Testis (tissue), 3 donors: ENCODE results near the gene IGSF21. TPM values are rescaled to one million over a fixed set of nuclear protein-coding genes. Genes with fewer than 3 reads are reported as not detected.

Experiments
- DNase-seq: peaks from one replicate; pipeline ENCODE4 v3.0.0-alpha.2; 2019
- H3K27ac ChIP-seq, 2 donors: fragments of 200-600 bp; sonication (generic); one replicate each; pipeline ENCODE4 v1.5.1; 2019
- H3K27me3 ChIP-seq: fragments of 200-600 bp; sonication (generic); one replicate; pipeline ENCODE4 v1.5.1; 2019
- H3K36me3 ChIP-seq: fragments of 200-600 bp; sonication (generic); one replicate; pipeline ENCODE4 v1.5.1; 2017; ENCODE audit warnings: low read depth; ENCODE audit errors: missing control alignments
- H3K4me1 ChIP-seq: fragments of 200-600 bp; sonication (generic); one replicate; pipeline ENCODE4 v1.5.1; 2019
- H3K4me3 ChIP-seq, 2 donors: fragments of 200-600 bp; sonication (generic); one replicate each; pipeline ENCODE4 v1.5.1; 2017 to 2019
- H3K9me3 ChIP-seq: fragments of 200-600 bp; sonication (generic); one replicate; pipeline ENCODE4 v1.5.1; 2017
- CTCF ChIP-seq, 3 experiments: fragments of 450-650 bp in 2 of 3; fragments of 200-600 bp in 1 of 3; sonication (generic) in 1 of 3; IDR thresholded peaks; one replicate each; pipeline ENCODE4 v1.5.1; 2016 to 2019; ENCODE audit warnings: antibody characterized with exemption in 3 of 3, mild to moderate bottlenecking in 2 of 3, moderate library complexity in 1 of 3
- POLR2A ChIP-seq: fragments of 450-650 bp; IDR thresholded peaks from one replicate; pipeline ENCODE4 v1.6.1; 2017; ENCODE audit warnings: antibody characterized with exemption, mild to moderate bottlenecking, moderate library complexity
- WGBS, 2 donors: methylation state at CpG; one replicate each; pipeline ENCODE4 v1.1.5; 2018; 5-methylcytosine and 5-hydroxymethylcytosine counted together
- intact Hi-C: fragments of 100-400 bp; cut with DNase I; formaldehyde crosslinking; loops from one replicate; pipeline ENCODE4 v1.15.1; 2023; ENCODE audit warnings: low total_unique reads
- polyA plus RNA-seq: library from polyadenylated mRNA; stranded (reverse); fragments of 350-450 nt; fragmentation: Illumina TruSeq; extraction: RNeasy Lipid Tissue Mini Kit (QIAGEN cat#74804); gene quantifications from one replicate; pipeline ENCODE4 v1.2.3, GENCODE V29; 2014; ENCODE audit warnings: low read depth, low replicate concordance; ENCODE audit not compliant: insufficient read depth
- total RNA-seq, 2 donors: library from RNA; depleted of rRNA; stranded (reverse); fragments of >200 nt; gene quantifications; one replicate each; pipeline ENCODE4 v1.2.3, GENCODE V29; 2016

Gene IGSF21
- total and polyA plus RNA-seq, 3 donors from 2014 or later: 1.7 to 4.2 (median 2.9) TPM

GRCh38 chr1:18100491-18101063 is 7.0 kb upstream of the IGSF21 start:
- Histone ChIP-seq H3K36me3 (no peaks in the 10 kb centered on the region), H3K9me3 (no peaks in the 10 kb centered on the region), H3K27ac (no peak overlapping the region), H3K4me1 (no peaks in the 10 kb centered on the region), H3K27me3 (no peaks in the 10 kb centered on the region), H3K4me3 (no peak overlapping the region)
- WGBS, 2 donors: 5% methylated on average over 10 of the region's 10 CpGs
- peak; percentile 83 for DNase-seq
- TF ChIP-seq POLR2A: no peak
- peak; percentile 60 to 83 (median 82) for TF ChIP-seq CTCF (IDR thresholded peaks at IDR 0.05)
- intact Hi-C loops: no loop called here

DNA sequence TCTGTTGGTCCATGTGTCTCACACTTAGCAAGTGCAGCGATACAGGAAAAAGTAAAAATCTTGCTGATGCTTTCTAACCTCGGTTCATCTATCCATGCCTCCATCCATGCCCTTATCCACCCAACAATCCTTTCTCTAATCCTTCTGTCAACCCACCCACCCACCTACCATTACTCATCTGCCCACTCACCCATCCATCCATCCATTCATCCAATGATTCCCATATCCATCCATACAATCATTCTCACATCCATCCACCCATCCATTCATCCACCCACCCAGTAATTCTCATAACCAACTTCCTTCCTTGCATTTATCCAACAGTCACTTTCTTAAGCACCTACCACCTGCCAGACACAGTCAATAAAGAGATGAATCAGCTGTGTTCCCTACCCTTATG is 6.1 kb upstream of the IGSF21 start:
- H3K27me3 ChIP-seq: no peaks in the 10 kb centered on the region
- no peaks in the 10 kb centered on the region for H3K9me3 ChIP-seq
- H3K4me1 ChIP-seq: no peaks in the 10 kb centered on the region
- 91% methylated on average over 2 of the region's 2 CpGs for WGBS, 2 donors
- H3K4me3 ChIP-seq: no peak overlapping the region
- H3K27ac ChIP-seq: no peak overlapping the region
- no peak for TF ChIP-seq POLR2A
- DNase-seq: no peak
- H3K36me3 ChIP-seq: no peaks in the 10 kb centered on the region
- intact Hi-C loops: no loop called here

- Histone ChIP-seq H3K36me3 (no peaks in the 10 kb centered on the region), H3K27me3 (no peaks in the 10 kb centered on the region), H3K9me3 (no peaks in the 10 kb centered on the region), H3K4me1 (no peaks in the 10 kb centered on the region), H3K27ac (no peak overlapping the region), H3K4me3 (no peak overlapping the region)
- TF ChIP-seq CTCF (IDR thresholded peaks at IDR 0.05): no peak
- no peak for TF ChIP-seq POLR2A
- intact Hi-C loops: no loop called here
- DNase-seq: no peak
- 75 to 85% methylated on average over 7 of the region's 7 CpGs for WGBS, 2 donors
Measured at GRCh38 chr1:18103788-18104421, 3.7 kb upstream of the IGSF21 start.

DNA sequence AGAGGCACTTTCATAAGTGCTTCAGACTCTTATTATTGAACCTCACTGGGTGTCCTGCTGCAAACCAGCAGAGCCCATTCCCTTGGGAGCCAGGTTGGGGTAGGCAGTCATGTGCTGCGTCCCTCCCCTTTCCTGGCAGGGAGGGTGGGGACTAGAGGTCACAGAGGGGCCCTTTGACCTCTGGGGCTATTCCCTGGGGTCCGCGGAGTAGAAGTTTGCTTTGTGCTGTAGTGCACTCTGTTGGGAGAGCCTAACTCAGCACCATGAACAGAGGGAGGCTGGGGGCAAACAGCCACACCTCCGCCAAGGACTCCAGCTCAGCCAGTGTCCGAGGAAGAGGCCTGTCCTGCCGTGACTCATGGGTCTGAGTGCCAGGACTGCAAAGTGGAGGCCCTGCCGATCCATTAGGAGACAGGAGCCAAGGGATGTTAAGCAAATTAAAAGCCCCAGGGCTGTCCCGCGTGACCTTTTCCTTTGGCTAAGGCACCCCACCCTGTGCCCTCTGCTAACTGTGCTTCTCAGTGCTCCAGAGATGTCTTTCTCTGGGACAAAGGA is 3.0 kb upstream of the IGSF21 start:
- intact Hi-C loops: no loop called here
- TF ChIP-seq CTCF (IDR thresholded peaks at IDR 0.05) (no peak), POLR2A (no peak)
- WGBS, 2 donors: 57 to 61% methylated on average over 6 to 9 of the region's 9 CpGs
- H3K9me3 ChIP-seq: no peaks in the 10 kb centered on the region
- DNase-seq: no peak
- no peak overlapping the region for H3K27ac ChIP-seq
- H3K4me1 ChIP-seq: no peaks in the 10 kb centered on the region
- no peak overlapping the region for H3K4me3 ChIP-seq
- H3K36me3 ChIP-seq: no peaks in the 10 kb centered on the region
- no peaks in the 10 kb centered on the region for H3K27me3 ChIP-seq

GRCh38 chr1:18105196-18105595 is 2.4 kb upstream of the IGSF21 start:
- Histone ChIP-seq H3K4me1 (no peaks in the 10 kb centered on the region), H3K36me3 (no peaks in the 10 kb centered on the region), H3K27ac (no peak overlapping the region), H3K27me3 (no peaks in the 10 kb centered on the region), H3K9me3 (no peaks in the 10 kb centered on the region), H3K4me3 (no peak overlapping the region)
- WGBS, 2 donors: 93 to 96% methylated on average over 4 of the region's 4 CpGs
- intact Hi-C loops: no loop called here
- no peak for DNase-seq
- TF ChIP-seq CTCF (IDR thresholded peaks at IDR 0.05) (no peak), POLR2A (no peak)
